AG04450 (cell line): Measurements from ENCODE around the gene PRR3. TPM values are rescaled to one million over a fixed set of nuclear protein-coding genes. Genes with fewer than 3 reads are reported as not detected.
A peak's percentile ranks its signal among the peaks of the same experiment; 100 is the strongest.
"Not testable (repeated sequence)": the region's sequence is repeated elsewhere in the genome, so short reads cannot be mapped to it uniquely, and the experiment has no call there.

Experiments used
- CTCF ChIA-PET: fragments of 300-600, 350-600 bp; formaldehyde crosslinking; extraction: SDS; loops from one replicate; lab custom pipeline; 2022; ENCODE audit warnings: antibody characterized with exemption, inconsistent platforms; lab: Charles Lee
- POLR2A ChIA-PET: fragments of 350-600 bp; formaldehyde crosslinking; extraction: SDS; loops from one replicate; lab custom pipeline; 2021; ENCODE audit warnings: antibody characterized with exemption, inconsistent platforms; lab: Yijun Ruan, JAX
- DNase-seq: peaks from one replicate; pipeline ENCODE4 v3.0.0-alpha.2; 2011; ENCODE audit warnings: low read depth, low spot score
- H3K27ac ChIP-seq: one replicate; pipeline ENCODE4 v1.5.1; 2012; ENCODE audit warnings: low read depth, low read length, control low read depth
- H3K27me3 ChIP-seq: one replicate; pipeline ENCODE4 v1.6.0; 2012; ENCODE audit warnings: low read length; ENCODE audit not compliant: control insufficient read depth, insufficient read depth
- H3K4me3 ChIP-seq: 2 replicates; pipeline ENCODE4 v1.5.1; 2011; ENCODE audit warnings: mild to moderate bottlenecking, low read depth, low read length, control low read depth
- H3K9me3 ChIP-seq: 2 replicates; pipeline ENCODE4 v1.5.1; 2012; ENCODE audit warnings: low read length; ENCODE audit not compliant: control insufficient read depth, insufficient read depth
- polyA plus RNA-seq: library from polyadenylated mRNA; depleted of rRNA; stranded (reverse); fragments of >200 nt; gene quantifications from 2 replicates; pipeline ENCODE4 v1.2.3, GENCODE V29; 2011
- TF ChIP-seq, protein P1 (sequence below): IDR thresholded peaks from 2 replicates; pipeline ENCODE4 v1.5.1; 2011; ENCODE audit warnings: low read depth, low read length, control low read depth, inconsistent platforms

Gene PRR3
- polyA plus RNA-seq, 1 experiment: 26.8 TPM

DNA sequence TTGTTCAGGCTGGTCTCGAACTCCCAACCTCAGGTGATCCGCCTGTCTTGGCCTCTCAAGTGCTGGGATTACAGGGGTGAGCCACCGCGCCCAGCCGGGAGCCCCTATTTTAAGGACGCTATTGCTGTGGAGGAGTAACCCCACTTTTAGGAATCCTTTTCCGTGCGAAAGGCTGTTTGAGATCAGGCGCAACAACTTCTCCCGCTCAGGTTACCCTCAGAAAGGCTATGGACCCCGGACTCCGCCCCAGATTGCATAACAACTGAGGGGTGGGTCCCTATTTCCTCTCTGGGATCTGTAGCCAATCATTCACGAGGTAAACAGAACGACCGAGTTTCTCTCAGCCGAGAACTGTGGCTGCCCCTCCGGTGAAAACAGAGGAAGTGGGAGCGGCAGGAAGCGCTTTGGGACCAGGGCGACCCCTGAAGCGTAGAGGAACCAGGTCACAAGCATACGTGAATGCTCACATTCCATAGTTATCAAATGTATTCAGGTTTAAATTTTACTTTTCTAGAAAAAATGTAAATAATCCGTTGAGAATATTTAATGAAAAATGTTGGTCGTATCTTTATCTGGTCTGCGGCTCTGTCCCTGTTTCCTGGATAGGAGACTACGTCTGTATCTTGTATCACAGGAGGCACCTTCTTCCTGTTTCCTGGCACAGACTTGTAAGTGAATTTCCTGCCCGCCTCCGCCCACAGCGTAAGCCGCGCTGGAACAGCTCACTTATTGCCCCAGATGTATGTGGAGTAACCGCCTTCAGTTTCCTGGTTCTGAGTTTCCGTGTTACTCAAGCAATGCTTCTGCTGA lies 40.9 kb upstream of the PRR3 start:
- DNase-seq: peak; percentile 86
- ChIA-PET POLR2A (interaction anchor here (0.6 to 1.0 kb wide), 3 partner anchors 12 to 111 kb away, joined by 3 to 6 read pairs (median 5); no protein-coding TSS in a partner anchor), CTCF (interaction anchor here (0.7 to 2.0 kb wide), 4 partner anchors 15 to 29 kb away, joined by 3 to 18 read pairs (median 6); no protein-coding TSS in a partner anchor)
- TF ChIP-seq, protein P1, sequence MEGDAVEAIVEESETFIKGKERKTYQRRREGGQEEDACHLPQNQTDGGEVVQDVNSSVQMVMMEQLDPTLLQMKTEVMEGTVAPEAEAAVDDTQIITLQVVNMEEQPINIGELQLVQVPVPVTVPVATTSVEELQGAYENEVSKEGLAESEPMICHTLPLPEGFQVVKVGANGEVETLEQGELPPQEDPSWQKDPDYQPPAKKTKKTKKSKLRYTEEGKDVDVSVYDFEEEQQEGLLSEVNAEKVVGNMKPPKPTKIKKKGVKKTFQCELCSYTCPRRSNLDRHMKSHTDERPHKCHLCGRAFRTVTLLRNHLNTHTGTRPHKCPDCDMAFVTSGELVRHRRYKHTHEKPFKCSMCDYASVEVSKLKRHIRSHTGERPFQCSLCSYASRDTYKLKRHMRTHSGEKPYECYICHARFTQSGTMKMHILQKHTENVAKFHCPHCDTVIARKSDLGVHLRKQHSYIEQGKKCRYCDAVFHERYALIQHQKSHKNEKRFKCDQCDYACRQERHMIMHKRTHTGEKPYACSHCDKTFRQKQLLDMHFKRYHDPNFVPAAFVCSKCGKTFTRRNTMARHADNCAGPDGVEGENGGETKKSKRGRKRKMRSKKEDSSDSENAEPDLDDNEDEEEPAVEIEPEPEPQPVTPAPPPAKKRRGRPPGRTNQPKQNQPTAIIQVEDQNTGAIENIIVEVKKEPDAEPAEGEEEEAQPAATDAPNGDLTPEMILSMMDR: no peak
- peak overlapping the region; percentile 93 for H3K27ac ChIP-seq
- peak overlapping the region; percentile 56 for H3K4me3 ChIP-seq
- no peaks in the 10 kb centered on the region for H3K27me3 ChIP-seq
- H3K9me3 ChIP-seq: peaks cover 14% of the 10 kb centered on the region

DNA sequence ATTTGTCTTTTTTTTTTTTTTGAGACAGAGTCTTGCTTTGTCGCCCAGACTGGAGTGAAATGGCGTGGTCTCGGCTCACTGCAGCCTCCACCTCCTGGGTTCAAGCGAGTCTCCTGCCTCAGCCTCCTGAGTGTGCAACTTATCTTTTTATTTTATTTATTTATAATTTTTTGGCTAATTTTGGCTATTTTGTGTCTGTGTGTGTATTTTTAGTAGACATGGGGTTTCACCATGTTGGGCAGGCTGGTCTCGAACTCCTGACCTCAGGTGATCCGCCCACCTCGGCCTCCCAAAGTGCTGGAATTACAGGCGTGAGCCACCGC lies 40.4 kb upstream of the PRR3 start:
- not testable (repeated sequence) for H3K27me3 ChIP-seq, DNase-seq
- peak overlapping the region; percentile 56 for H3K4me3 ChIP-seq
- CTCF ChIA-PET: interaction anchor here (0.7 to 2.0 kb wide), 4 partner anchors 16 to 28 kb away, joined by 3 to 18 read pairs (median 6); no protein-coding TSS in a partner anchor
- peak overlapping the region; percentile 93 for H3K27ac ChIP-seq
- H3K9me3 ChIP-seq: peaks cover 14% of the 10 kb centered on the region
- POLR2A ChIA-PET: interaction anchor here (0.6 to 1.0 kb wide), 3 partner anchors 11 to 112 kb away, joined by 3 to 6 read pairs (median 5); no protein-coding TSS in a partner anchor

DNA sequence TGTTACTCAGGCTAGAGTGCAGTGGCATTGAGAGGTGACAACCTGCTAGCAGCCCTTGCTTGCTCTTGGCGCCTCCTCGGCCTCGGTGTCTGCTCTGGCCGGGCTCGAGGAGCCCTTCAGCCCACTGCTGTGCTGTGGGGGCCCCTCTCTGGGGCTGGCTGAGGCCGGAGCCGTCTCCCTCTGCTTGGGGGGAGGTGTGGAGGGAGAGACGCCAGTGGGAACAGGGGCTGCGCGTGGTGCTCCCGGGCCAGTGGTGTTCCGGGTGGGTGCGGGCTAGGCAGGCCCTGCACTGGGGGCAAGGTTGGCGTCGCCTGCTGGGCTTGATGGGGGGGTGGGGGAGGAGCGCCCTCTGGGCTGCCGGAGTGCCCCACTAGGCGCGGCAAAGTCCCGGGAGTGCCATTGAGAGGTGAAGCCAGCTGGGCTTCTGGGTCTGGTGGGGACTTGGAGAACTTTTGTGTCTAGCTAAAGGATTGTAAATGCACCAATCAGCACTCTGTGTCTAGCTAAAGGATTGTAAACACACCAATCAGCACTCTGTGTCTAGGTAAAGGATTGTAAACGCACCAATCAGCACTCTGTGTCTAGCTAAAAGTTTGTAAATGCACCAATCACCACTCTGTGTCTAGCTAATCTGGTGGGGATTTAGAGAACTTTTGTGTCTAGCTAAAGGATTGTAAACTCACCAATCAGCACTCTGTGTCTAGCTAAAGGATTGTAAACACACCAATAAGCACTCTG lies 39.2 kb upstream of the PRR3 start:
- H3K27ac ChIP-seq, POLR2A ChIA-PET, H3K4me3 ChIP-seq, H3K27me3 ChIP-seq, DNase-seq: not testable (repeated sequence)
- H3K9me3 ChIP-seq: peaks cover 14% of the 10 kb centered on the region
- CTCF ChIA-PET: interaction anchor here (0.7 to 2.0 kb wide), 4 partner anchors 14 to 34 kb away, joined by 3 to 18 read pairs (median 5); no protein-coding TSS in a partner anchor

DNA sequence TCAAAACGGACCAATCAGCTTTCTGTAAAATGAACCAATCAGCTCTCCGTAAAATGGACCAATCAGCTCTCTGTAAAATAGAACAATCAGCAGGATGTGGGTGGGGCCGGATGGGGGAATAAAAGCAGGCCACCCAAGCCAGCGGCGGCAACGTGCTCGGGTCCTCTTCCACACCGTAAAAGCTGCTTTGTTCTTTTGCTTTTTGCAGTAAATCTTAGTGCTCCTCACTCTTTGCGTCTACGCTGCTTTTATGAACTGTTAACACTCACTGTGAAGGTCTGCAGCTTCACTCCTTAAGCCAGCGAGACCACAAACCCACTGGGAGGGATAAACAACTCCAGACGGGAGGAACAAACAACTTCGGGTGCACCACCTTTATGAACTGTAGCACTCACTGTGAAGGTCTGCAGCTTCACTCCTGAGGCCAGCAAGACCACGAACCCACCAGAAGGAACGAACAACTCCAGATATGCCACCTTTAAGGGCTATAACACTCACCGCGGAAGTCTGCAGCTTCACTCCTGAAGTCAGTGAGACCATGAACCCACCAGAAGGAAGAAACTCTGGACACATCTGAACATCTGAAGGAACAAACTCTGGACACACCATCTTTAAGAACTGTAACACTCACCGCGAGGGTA lies 38.5 kb upstream of the PRR3 start:
- H3K27ac ChIP-seq, H3K27me3 ChIP-seq, DNase-seq, POLR2A ChIA-PET, H3K4me3 ChIP-seq: not testable (repeated sequence)
- H3K9me3 ChIP-seq: peaks cover 14% of the 10 kb centered on the region
- CTCF ChIA-PET: interaction anchor here (0.7 to 1.6 kb wide), 3 partner anchors 14 to 35 kb away, joined by 3 to 7 read pairs (median 3); no protein-coding TSS in a partner anchor

DNA sequence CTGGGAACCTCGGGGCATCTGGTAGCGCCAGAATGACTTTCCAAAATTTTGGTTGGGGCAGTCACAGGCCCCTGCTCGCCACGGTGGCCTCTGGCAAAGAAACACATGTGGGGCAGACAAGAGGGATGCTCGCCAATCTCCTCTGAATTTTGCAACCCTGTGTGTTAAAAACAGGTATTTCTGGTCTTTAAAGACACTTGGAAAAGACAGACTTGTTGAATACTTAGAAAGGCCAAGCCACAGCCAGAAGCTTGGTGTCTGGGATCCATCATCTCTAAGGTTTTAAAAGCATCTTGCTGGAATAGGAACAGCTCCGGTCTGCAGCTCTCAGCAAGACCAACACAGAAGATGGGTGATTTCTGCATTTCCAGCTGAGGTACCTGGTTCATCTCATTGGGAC lies 36.6 kb upstream of the PRR3 start:
- CTCF ChIA-PET: interaction anchor here (1.5 to 2.0 kb wide), 4 partner anchors 10 to 24 kb away, joined by 4 to 12 read pairs (median 6); no protein-coding TSS in a partner anchor
- Histone ChIP-seq H3K27ac (peak overlapping the region; percentile 21), H3K4me3 (no peak overlapping the region), H3K9me3 (peaks cover 14% of the 10 kb centered on the region), H3K27me3 (no peaks in the 10 kb centered on the region)
- TF ChIP-seq, protein P1: no peak
- POLR2A ChIA-PET: no interaction called here
- DNase-seq: no peak

DNA sequence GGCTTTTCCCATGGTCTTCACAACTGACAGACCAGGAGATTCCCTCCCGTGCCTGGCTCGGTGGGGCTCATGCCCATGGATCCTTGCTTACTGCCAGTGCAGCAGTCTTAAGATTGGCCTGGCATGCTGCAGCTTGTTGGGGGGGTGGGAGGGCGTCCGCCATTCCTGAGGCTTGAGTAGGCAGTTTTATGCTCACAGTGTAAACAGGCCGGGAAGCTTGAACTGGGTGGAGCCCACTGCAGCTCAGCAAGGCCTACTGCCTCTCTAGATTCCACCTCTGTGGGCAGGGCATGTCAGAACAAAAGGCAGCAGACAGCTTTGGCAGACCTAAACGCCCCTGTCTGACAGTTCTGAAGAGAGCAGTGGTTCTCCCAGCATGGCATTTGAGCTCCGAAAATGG lies 36.0 kb upstream of the PRR3 start:
- not testable (repeated sequence) for H3K27me3 ChIP-seq, DNase-seq, H3K27ac ChIP-seq, H3K4me3 ChIP-seq
- ChIA-PET CTCF (interaction anchor here (1.4 to 2.0 kb wide), 5 partner anchors 11 to 24 kb away, joined by 4 to 12 read pairs (median 4); no protein-coding TSS in a partner anchor), POLR2A (interaction anchor here (0.6 kb wide), 1 partner anchor 75 kb away, joined by 3 read pairs; no protein-coding TSS in a partner anchor)
- peaks cover 14% of the 10 kb centered on the region for H3K9me3 ChIP-seq

DNA sequence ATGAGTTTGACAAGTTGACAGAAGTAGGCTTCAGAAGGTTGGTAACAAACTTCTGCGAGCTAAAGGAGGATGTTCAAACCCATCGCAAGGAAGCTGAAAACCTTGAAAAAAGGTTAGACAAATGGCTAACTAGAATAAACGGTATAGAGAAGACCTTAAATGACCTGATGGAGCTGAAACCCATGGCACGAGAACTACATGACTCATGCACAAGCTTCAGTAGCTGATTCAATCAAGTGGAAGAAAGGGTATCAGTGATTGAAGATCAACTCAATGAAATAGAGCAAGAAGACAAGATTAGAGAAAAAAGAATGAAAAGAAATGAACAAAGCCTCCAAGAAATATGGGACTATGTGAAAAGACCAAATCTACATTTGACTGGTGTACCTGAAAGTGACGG lies 35.1 kb upstream of the PRR3 start:
- DNase-seq, H3K27me3 ChIP-seq, POLR2A ChIA-PET, H3K4me3 ChIP-seq, H3K27ac ChIP-seq: not testable (repeated sequence)
- CTCF ChIA-PET: interaction anchor here (1.4 to 2.0 kb wide), 5 partner anchors 11 to 23 kb away, joined by 4 to 12 read pairs (median 4); no protein-coding TSS in a partner anchor
- peaks cover 14% of the 10 kb centered on the region for H3K9me3 ChIP-seq

DNA sequence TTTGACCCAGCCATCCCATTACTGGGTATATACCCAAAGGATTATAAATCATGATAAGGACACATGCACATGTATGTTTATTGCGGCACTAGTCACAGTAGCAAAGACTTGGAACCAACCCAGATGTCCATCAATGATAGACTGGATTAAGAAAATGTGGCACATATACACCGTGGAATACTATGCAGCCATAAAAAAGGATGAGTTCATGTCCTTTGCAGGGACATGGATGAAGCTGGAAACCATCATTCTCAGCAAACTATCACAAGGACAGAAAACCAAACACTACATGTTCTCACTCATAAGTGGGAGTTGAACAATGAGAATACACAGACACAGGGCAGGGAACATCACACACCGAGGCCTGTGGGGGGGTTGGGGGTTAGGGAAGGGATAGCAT lies 30.7 kb upstream of the PRR3 start:
- H3K27ac ChIP-seq, POLR2A ChIA-PET, H3K27me3 ChIP-seq, H3K4me3 ChIP-seq, H3K9me3 ChIP-seq, DNase-seq: not testable (repeated sequence)
- CTCF ChIA-PET: interaction anchor here (1.3 to 1.4 kb wide), 2 partner anchors 15 to 41 kb away, joined by 4 to 8 read pairs; no protein-coding TSS in a partner anchor

DNA sequence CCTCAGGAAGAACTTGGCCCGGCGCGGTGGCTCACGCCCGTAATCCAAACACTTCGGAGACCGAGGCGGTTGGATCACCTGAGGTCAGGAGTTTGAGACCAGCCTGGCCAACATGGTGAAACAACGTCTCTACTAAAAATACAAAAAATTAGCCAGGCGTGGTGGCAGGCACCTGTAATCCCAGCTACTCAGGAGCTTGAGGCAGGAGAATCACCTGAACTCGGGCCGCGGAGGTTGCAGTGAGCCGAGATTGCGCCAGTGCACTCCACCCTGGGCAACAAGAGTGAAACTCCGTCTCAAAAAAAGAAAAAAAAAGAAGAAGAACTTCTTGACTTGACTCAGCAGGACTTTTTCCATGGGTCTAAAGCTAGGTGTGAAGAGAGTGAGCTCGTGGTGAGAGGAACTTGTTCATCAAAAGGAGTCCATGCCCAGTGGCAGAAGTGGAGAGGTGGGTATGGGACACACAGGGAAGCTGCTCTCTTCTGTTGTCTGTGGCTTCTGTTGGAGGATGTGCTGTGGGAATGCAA lies 27.7 kb upstream of the PRR3 start:
- H3K27me3 ChIP-seq, POLR2A ChIA-PET: not testable (repeated sequence)
- CTCF ChIA-PET: interaction anchor here (0.6 to 4.5 kb wide), 5 partner anchors 14 to 558 kb away, joined by 3 to 190 read pairs (median 6); no protein-coding TSS in a partner anchor

More for the DNA sequence above, 27.7 kb upstream of the PRR3 start:
- DNase-seq, H3K4me3 ChIP-seq, H3K9me3 ChIP-seq, H3K27ac ChIP-seq: not testable (repeated sequence)
